Activated CD4-positive, alpha-beta T cell treated with anti-CD3 and anti-CD28 coated beads for 24 hours (primary cell): Measurements from ENCODE around the gene MEMO1.
"Not testable (repeated sequence)": the region's sequence is repeated elsewhere in the genome, so short reads cannot be mapped to it uniquely, and the experiment has no call there.

ENCODE experiments used
- DNase-seq, 2 donors: peaks; one replicate each; pipeline ENCODE4 v3.0.0-alpha.2; 2020; ENCODE audit warnings: low read depth in 2 of 2

The MEMO1 gene

GRCh38 chr2:32010670-32011484 is at the start of gene MEMO1:
TSS of gene MEMO1 (minus strand) at chr2:32011008. CDS start at chr2:32010247, 761 bp downstream.
- DNase-seq: peak; percentile 90 to 92

GRCh38 chr2:32060266-32060665 is 49.5 kb upstream of the MEMO1 start:
- no peak for DNase-seq

- DNase-seq: no peak
Measured at GRCh38 chr2:32058130-32058529, 47.3 kb upstream of the MEMO1 start.

GRCh38 chr2:32054583-32054982 is 43.8 kb upstream of the MEMO1 start:
- DNase-seq: not testable (repeated sequence)

GRCh38 chr2:32051836-32052439 is 41.1 kb upstream of the MEMO1 start:
- no peak for DNase-seq

- no peak for DNase-seq
Measured at GRCh38 chr2:32043561-32043960, 32.8 kb upstream of the MEMO1 start.

- DNase-seq: peak; percentile 85 to 86
Measured at GRCh38 chr2:32039447-32040219, 28.8 kb upstream of the MEMO1 start, which contains the start of gene DPY30. TSS of gene DPY30 (minus strand) at chr2:32039805. CDS start at chr2:32039456, 349 bp downstream.

GRCh38 chr2:32034198-32034887 is 23.5 kb upstream of the MEMO1 start:
- not testable (repeated sequence) for DNase-seq

GRCh38 chr2:32018789-32019482 is 8.1 kb upstream of the MEMO1 start:
- DNase-seq: not testable (repeated sequence)

GRCh38 chr2:32012872-32013271 is 2.1 kb upstream of the MEMO1 start:
- DNase-seq: no peak

GRCh38 chr2:32011485-32011960 is 715 bp upstream of the MEMO1 start:
- no peak for DNase-seq

- DNase-seq: peak; percentile 24 to 47
Measured at GRCh38 chr2:32010280-32010669, 533 bp downstream of the MEMO1 start.

GRCh38 chr2:32009516-32010256 is 1.1 kb downstream of the MEMO1 start:
- DNase-seq: peak in 1 of 2 donors; percentile 16

- peak in 1 of 2 donors; percentile 5 for DNase-seq
Measured at GRCh38 chr2:32008805-32009515, 1.8 kb downstream of the MEMO1 start.

GRCh38 chr2:32007121-32007391 is 3.8 kb downstream of the MEMO1 start:
- no peak for DNase-seq

GRCh38 chr2:32005371-32005976 is 5.3 kb downstream of the MEMO1 start:
- no peak for DNase-seq

- DNase-seq: no peak
Measured at GRCh38 chr2:32003791-32004190, 7.0 kb downstream of the MEMO1 start.

- DNase-seq: no peak
Measured at GRCh38 chr2:32002406-32002805, 8.4 kb downstream of the MEMO1 start.

- no peak for DNase-seq
Measured at GRCh38 chr2:31999438-31999837, 11.4 kb downstream of the MEMO1 start.
